ENCODE measurements around the gene SGCD.

GRCh38 chr5:156314416-156314815 is 12.5 kb upstream of the SGCD start:
- TF ChIP-seq CTCF (IDR thresholded peaks at IDR 0.05; ENCODE audit: low read depth, low read length) (no peak), EZH2phosphoT487 (IDR thresholded peaks at IDR 0.05; ENCODE audit: low read depth) (no peak)
